Activated CD4-positive, CD25-positive, alpha-beta regulatory T cell treated with anti-CD3 and anti-CD28 coated beads, Interleukin-2, amount 50 U/mL, for 24 hours (primary cell): ENCODE measurements around the gene STARD10.
"Not testable (repeated sequence)": the region's sequence is repeated elsewhere in the genome, so short reads cannot be mapped to it uniquely, and the experiment has no call there.

Experiments used
- ATAC-seq, 2 donors: fragments of 150-1000 bp; cut with Tn5 transposase; one replicate each; pipeline ENCODE4 v1.10.0; 2021; ENCODE audit warnings: mild to moderate bottlenecking in 1 of 2, moderate library complexity in 1 of 2

STARD10 gene

GRCh38 chr11:72826191-72826941, 32.5 kb upstream of the STARD10 start:
- no peak for ATAC-seq

- no peak for ATAC-seq
These were observed 31.8 kb upstream of the STARD10 start for GRCh38 chr11:72825661-72826060.

GRCh38 chr11:72824811-72825505, 31.1 kb upstream of the STARD10 start:
- ATAC-seq, result no peak

DNA sequence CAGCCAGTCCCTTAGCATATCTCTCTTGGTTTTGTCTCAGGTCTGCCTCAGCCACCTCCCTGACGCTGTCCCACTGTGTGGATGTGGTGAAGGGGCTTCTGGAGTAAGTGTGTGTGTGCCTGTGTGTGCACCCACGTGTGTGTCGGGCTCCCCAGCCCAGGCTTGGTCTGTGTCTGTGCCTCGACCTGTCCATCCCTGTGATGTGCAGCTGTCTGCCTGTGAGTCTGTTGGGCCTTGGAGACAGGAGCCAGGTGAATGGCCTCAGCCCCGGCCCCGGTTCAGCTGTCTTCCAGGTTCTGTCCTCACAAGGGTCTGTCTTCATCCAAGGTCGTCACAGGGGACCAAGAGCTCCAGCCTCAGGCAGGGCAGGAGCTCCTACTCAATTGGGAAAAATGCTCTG, 30.2 kb upstream of the STARD10 start:
- ATAC-seq, result no peak

DNA sequence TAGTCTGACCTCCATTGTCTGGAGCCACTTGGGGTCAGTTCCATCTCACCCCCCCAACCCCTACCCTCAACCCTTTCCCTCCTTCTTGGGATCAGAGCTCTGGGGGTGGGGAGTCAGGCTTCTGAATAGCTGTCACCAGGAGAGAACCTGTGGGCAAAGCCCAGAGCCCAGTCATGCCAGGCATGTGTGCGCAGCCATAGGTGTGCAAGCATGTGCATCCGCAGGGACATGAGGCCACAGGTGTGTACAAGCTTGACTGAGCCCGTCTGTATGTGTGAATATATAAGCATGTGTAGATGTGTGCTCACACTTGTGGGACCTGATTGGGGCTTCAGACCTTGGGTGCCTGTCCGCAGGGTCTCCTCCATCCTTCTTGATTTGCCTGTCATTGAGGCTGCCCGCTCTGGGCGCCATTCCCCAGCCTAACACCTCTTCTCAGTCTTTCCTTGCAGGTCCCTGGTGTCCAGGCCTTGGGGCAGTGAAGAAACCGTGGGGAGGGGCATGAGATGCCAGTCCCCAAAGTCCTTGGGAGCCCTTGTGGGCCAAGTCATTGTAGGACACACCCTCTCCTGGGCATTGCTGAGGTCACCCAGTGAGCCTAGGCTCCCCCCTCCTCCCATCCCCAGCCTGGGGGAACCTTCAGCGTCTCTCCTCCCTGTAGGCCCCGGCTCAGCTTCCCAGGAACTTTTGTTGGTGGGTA, 29.4 kb upstream of the STARD10 start:
- ATAC-seq, result no peak

DNA sequence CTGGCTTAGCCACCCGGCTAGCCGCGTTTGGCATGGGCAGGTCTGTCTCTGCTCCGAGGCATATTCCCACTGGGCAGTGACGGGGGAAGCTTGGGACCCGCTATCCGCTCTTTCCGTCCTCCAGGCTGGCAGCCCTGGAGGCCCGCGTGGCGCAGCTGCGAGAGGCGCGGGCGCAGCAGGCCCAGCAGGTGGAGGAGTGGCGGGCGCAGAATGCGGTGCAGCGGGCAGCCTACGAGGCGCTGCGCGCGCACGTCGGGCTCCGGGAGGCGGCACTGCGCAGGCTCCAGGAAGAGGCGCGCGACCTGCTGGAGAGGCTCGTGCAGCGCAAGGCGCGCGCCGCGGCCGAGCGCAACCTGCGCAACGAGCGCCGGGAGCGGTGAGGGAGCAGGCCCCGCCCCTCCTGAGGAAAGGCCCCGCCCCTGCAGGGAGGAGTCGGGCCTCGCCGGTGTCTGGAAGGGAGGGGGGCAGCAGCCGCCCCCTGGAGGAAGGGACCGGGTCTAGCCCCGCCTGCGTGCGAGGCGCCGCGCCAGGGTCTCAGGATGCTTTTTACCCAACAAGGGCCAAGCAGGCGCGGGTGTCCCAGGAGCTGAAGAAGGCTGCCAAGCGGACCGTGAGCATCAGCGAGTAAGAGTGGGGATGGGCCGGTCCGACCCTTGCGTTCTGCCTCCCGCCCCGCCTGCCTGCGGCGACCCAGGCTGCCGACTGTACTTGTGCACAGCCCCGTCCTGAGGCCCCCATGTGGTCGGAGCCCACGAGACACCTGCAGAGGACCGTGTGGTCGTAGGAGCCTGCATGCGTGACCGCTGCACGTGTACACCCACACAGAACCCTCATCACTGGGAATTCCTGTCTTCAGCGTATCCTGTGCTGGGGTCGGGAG, 28.3 kb upstream of the STARD10 start:
- ATAC-seq, result peak; percentile 77 to 84

DNA sequence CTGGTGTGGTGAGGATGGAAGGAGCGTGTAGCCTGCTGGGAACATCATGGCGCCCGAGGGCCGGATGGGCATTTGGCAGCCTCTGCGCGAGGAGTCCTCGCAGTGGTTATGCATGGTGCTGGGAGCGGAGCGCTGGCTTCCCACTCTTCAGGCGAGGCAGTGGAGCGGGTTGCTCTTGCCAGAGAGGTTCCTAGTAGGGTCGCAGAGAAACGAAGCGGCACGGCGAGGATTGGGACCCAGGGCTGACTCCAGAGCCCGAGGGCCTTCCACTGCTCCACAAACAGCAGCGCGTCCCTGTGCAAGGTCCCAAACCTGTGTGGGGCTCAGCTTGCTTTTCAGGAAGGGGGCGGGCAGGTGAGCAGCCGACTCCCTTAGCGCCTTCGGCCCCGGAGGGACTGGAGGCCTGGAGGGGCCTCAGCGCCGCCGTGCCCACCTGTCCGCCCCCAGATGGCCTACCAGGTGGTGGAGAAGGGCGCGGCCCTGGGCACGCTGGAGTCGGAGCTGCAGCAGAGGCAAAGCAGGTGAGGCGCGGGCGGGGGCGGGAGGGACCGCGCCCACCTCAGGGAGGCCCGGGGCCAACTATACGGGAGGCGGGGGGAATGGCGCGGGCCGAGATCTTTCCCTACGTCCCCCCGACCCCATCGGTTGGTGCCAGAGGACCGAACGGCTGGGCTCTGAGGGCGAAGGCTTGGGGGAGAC, 27.5 kb upstream of the STARD10 start:
- no peak for ATAC-seq

GRCh38 chr11:72820439-72821139, 26.7 kb upstream of the STARD10 start:
- no peak for ATAC-seq

GRCh38 chr11:72818971-72819370, 25.1 kb upstream of the STARD10 start:
- no peak for ATAC-seq

DNA sequence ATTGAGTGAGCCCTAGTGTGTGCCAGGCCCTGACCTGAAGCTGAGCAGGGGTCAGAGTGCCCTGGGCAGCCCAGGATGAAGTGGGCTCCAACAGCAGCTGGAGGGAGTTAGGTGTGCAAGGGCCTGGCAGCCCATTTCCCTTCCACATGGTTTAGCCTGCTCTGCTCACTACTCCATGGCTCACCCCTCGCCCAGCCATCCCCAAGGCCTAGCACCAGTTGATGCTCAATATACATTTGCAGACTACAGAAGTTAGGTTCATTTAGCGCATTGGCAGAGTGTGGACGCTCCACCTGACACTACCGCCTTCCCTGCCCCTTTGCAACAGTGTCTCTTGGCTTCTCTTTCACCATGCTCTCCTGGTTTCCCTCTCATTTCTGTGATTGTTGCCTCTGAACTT, 24.1 kb upstream of the STARD10 start:
- no peak for ATAC-seq

DNA sequence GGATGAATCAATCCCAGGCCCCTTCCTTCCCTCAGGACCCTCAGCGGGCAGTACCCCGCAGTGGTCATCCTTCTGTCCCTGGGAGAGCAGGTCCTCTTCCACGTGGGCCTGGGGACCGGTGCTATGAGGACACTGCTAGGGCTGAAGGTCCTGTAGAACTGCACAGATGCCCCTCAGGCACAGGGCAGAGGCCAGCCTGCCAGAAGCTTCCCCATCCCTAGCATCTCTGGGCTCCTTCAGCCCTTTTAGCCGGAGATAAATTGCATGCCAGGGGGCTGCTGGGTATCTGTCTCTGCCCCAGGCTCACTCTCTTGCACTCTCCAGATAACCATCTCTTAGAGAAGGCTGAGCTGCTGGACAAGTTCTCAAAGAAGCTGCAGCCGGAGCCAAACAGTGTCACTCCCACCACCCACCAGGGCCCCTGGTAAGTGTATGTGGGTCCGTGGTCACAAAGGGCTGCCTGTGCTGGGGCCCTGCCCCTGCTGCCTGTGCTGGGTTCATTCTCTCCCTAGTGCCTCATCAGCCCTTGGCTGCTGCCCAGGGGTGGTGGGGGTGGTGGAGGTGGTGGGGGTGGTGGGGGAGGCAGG, 22.6 kb upstream of the STARD10 start:
- ATAC-seq, result no peak

DNA sequence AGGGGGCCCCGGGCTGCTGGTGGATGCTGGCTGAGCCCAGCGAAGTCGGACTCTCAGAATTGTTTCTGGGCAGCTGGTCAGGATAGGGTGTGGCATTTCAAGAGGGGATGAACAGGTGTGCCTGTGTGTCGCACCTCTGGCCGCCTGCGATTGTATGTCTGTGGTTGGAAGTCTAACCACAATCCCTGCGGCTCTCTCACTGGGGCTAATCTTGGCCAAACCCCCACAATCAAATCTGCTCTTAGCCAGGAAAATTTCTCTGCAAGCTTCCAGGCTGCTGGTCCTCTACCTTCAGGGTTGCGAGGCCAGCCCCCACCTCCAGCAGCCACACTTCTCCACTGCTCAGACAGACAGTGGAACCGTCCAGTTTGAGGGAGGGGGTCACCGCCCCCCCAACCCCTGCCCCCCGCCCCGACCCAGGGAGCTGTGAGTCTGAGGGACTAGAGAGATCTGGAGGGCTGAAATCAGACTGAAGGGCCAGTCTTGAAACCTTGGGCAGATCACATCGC, 21.3 kb upstream of the STARD10 start:
- no peak for ATAC-seq

DNA sequence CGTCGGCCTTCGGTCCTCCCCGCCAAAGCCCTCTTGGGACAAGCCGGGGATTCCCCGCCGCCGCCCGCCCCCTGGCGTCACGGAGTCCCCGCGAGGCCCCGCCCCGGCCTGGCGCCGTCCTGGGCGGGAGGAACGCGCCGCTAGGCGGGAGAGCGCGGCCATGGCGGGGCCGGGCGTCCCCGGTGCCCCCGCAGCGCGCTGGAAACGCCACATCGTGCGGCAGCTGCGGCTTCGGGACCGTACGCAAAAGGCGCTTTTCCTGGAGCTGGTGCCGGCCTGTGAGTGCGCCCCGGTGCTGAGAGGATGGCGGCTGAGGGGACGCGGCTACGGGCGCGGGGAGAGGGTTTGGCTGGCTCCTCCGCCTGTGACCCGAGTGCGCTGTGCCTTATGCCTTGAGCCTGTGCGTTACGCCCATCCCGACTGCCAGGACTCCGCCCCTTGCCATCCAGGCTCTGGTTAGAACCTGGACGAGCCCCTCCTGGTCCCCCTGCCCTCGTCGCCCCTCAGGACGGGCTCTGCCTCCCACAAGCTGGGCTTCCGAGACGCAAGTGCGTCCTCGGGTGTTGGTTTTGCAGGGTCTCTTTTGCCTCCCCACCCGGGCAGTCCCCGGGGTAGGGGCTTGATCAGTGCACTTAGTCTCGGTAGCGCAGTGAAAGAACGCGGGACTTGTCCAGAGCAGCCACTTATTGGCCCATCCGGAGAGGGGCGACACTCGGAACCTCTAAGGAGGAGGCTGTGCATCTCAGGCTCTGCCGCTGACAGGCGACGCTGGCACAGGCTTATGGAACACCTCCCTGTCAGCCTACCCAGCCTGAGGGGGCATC, 20.7 kb upstream of the STARD10 start, which contains the start of gene ATG16L2:
TSS of gene ATG16L2 (plus strand) at position 126 of the 824 bp plus-strand sequence. CDS start at position 161, 35 bp downstream.
- peak; percentile 66 to 71 for ATAC-seq

DNA sequence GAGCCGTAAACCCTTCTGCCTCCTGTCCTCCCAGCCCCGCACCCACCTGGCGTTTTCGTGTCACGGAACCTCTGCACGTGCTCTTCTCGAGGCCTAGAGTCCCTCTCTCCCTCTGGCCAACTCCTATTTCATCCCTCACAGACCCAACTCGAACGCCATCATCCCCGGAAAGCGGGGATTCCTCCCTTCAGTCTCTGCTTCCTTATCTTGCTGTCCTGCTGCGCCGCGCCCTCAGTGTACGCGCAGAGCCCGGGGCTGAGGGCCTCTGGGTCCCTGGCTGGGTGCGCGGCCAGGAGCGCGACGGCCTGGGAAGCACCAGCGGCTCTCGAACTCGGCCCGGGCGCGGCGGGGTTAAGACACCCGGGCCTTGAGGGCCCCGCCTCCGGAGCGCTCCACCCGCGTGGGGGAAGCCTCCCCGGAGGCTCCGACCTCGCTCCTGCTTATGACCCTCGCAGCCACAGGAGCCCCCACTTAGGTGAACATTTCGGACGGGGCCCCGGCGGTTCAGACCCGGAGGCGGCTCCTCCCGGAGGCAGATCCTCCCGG, 20.0 kb upstream of the STARD10 start:
- ATAC-seq, result peak; percentile 58 to 65

DNA sequence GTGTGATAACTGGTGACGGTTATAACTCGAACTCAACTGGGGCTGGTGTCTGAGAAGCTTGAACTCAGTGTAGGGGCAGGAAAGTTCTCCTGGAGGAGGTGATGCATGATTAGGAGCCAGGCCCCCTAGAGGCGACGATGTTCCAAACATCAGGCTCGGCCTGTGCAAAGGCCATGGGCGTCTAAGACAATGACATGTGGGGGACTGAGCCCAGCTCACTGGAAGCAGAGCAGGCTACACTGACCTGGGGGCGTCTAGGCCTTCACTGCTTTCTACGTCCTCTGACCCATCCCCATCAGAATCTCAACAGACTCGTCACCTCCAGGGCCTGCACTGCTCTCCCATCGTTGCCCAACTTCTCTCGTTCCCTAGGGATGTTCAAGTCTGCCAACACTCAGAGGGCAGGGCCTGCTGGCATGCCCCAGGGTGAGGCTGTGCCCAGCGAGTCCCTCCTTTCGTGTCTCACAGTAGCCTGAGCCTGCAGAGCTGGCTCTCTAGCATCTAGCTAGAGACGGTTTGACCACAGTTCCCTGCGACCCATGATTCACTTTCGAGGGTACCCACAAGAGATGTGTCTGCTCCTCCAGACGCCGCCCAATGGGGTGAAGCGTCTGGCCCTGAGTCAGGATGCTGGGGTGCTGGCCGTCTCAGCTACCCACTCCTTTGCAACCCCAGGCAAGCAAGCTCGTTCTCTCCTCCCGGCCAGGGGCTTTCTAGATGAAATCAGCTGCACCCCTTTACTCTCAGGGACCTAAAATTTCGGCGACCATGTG, 19.3 kb upstream of the STARD10 start:
- peak; percentile 72 to 73 for ATAC-seq

DNA sequence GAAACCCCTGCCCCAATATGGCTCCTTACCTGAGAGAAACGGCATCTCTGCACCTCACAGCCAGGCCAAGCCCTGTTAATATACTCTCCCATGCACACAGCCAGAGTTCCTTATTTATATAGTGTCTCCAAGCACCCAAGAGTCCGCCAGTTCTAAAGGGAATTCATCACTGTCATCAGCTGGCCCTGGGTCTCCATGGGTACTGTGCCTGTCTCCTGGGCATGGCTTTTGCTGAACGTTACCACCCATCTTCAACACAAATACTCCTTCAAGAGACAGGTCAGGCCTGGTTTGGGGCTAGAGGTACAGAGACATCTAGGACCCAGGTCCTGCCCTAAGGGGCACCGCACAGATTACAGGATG, 18.7 kb upstream of the STARD10 start:
- no peak for ATAC-seq

DNA sequence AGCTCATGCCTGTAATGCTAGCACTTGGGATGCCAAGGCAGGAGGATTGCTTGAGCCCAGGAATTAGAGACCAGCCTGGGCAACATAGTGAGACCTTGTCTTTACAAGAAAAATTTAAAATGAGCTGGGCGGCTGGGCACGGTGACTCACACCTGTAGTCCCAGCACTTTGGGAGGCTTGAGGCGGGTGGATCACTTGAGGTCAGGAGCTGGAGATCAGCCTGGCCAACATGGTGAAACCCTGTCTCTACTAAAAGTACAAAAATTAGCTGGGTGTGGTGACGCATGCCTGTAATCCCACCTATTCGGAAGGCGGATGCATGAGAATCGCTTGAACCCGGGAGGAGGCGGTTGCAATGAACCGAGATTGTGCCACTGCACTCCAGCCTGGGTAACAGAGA, 17.8 kb upstream of the STARD10 start:
- ATAC-seq, result not testable (repeated sequence)

GRCh38 chr11:72808331-72808798, 14.5 kb upstream of the STARD10 start:
- ATAC-seq, result no peak

GRCh38 chr11:72807792-72808191, 13.9 kb upstream of the STARD10 start:
- ATAC-seq, result no peak
